Stimulated activated CD8-positive, alpha-beta memory T cell treated with anti-CD3 and anti-CD28 coated beads, Interleukin-15, amount 100 ng/mL, for 48 hours (primary cell): Measurements from ENCODE around the gene RASL10B.
A peak's percentile ranks its signal among the peaks of the same experiment; 100 is the strongest.
"Not testable (repeated sequence)": the region's sequence is repeated elsewhere in the genome, so short reads cannot be mapped to it uniquely, and the experiment has no call there.

Experiments
- DNase-seq, 2 donors: peaks; one replicate each; pipeline ENCODE4 v3.0.0-alpha.2; 2020; ENCODE audit warnings: low read depth in 2 of 2

The RASL10B gene

GRCh38 chr17:35742896-35743477 is 11.5 kb downstream of the RASL10B start:
- no peak for DNase-seq

- DNase-seq, result no peak
Observed at GRCh38 chr17:35743626-35744328, 12.3 kb downstream of the RASL10B start.

- no peak for DNase-seq
Observed at GRCh38 chr17:35744830-35745229, 13.4 kb downstream of the RASL10B start.

- no peak for DNase-seq
Observed at GRCh38 chr17:35745246-35745645, 13.8 kb downstream of the RASL10B start.

DNA sequence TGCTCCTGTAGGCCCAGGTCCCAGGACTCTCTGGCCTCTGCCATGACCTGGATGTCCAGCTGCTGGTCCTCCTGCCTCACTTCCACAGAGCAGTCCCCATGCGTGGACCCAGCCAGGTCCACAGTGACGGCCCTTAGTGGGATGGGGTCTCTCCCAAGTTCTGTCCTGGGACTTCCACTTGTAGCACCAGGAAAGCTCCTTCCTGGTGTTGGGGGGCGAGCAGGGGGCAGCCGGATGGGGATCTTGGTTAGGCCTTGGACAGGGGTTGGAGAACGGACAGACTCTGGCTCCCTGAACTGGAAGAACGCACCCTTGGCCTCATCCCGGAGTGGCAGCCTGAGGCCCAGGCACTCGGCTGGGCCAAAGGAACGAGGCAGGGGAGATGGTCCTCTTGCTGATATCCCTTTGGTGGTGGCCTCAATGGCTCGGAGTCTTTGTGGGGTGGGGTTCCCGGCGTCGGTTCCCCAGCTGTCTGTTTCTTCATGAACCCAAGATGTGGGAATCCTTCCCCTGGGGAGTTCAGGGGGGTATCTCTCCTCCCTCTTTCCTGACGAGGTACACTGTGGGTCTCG is 14.4 kb downstream of the RASL10B start:
- no peak for DNase-seq

DNA sequence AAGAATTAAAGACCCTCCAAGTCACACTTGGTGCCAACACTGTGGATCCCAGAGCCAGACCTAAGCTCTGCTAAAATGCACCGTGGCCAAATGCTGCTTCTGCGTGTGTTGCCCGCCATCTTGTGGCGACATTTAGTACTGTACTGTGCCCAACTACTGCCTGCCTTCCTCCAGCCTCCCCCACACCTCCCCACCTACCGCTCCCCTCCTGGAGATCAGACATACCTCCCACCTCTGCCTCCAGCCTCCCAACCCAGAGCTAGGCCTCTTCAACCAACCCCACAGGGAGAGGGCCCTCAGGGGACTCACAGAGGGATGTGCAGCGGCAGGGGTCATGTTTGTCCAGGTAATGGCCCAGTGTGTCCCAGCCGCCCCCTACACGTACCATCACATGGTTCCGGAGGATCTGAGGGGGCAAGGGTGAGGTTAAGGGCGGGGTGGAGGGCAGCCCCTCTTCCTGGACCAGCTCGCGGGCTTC is 16.1 kb downstream of the RASL10B start:
- peak; percentile 52 to 53 for DNase-seq

- no peak for DNase-seq
Observed at GRCh38 chr17:35748341-35748841, 17.0 kb downstream of the RASL10B start.

DNA sequence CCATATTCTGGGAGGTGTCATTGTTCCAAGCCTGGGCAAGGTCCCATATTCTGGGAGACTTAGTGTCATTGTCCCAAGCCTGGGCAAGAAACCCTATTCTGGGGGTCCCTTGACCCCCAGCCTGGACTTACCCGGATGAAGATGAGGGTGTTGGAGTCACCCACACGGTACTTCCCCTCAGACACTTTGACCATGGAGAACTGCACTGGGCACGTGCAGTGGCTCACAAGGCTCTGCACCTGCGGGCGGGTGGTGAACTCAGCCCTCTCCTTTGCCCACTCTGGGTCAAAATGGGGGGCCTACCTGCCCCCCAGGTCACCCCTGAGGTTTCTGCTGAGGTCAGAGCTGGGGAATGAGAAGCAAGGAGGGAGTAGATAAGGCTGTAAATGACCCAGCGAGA is 17.5 kb downstream of the RASL10B start:
- DNase-seq, result no peak

DNA sequence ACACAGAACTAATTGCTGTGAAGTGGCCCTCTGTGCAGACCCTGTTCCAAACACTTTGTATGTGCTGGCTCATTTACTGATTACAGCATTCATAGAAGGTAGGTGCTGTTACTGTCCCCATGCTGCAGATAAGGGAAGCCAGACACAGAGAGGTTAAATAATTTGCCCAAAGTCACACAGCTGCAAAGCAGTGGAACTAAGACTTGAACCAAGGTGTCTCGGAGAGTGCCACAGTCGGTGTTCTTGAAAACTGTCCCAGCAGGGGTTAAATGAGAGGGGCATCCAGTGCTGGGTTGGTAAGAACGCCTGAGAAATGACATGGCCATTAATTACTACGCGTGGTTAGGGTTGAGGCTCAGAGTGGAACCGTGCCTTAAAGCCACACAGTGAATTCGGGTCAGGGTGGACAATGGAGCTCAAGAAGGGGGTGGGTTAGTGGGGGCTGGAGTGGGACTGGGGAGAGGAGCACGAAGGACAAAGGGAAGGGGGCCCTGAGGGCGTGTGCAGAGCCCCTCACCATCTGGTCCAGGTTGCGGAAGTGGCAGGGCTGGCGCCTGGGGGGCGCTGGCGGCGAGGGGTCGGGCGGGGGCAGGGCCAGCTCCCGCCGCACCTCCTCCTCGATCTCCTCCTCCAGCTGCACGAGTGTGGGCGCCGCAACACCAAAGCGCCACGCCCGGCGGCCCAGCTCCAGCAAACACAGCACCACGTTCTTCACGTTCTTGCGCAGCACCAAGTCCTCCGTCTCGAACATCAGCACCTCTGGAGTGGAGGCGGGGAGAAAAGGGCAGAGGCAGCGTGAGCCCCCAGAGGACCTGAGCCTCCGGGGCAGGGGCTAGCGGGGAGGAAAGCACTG is 18.3 kb downstream of the RASL10B start:
- DNase-seq, result no peak

DNA sequence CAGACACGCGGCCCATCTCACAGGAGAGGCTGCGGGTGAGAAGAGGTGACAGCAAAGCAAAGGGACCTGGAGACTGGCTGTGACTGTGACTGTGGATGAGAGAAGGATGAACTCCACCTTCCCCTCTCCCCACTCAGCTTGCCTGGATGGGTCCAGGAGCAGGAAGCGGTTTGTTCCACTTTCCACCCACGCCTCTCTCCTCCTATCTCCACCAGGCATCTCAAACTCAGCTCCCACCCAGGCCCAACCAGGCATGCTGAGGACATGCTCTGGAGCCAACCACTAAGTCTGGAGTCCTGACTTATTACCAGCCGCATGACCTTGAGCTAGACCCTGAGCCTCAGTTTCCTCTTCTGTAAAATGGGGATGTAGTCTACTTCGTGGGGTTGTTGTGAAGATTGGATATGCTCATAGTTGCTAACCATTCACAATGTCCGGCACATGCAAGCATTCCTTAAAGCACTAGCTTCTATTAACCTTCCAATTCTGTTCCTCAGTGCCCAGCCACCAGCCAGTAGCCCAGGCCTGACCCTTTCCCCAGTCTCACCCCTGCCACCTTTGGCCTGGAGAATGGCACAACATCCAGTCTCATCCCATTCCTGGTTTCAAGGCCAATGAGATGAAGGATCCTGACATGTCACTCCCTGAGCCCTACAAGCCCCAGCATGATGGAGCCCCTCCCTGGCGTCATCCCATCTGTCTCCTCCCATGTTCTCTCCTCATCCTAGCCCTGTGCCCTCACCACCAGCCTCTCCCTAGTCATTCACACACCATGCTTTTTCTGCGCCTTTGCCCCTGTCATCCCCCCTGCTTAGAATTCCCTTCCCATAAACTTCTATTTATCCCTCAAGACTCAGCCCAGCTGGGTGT is 19.3 kb downstream of the RASL10B start:
- no peak for DNase-seq

GRCh38 chr17:35751541-35751940 is 20.1 kb downstream of the RASL10B start:
- not testable (repeated sequence) for DNase-seq

DNA sequence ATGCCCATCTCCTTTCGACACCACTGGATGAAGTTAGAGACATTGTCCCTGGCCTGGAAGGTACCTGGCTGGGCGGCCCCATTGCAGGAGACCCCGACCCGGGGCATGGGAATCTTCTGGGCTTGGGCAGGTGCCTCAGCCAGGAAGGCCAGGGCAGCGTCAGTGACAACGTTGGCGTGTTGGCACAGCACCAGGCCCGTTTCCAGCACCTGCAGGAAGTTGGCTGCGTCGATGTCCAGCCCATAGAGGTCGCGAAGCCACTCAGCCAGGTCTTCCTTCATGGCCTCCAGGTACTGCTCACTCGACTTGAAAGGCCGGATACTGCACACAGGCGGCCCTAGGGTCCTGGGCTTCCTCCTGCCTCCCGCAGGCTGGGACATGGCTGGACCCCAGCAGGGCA is 21.0 kb downstream of the RASL10B start:
- no peak for DNase-seq

- no peak for DNase-seq
Observed at GRCh38 chr17:35752945-35753764, 21.7 kb downstream of the RASL10B start, which contains the start of gene GAS2L2. GAS2L2 (minus strand) TSS chr17:35753239; CDS start chr17:35752850, 389 bp downstream.

- DNase-seq, result no peak
Observed at GRCh38 chr17:35757243-35757642, 25.8 kb downstream of the RASL10B start.

DNA sequence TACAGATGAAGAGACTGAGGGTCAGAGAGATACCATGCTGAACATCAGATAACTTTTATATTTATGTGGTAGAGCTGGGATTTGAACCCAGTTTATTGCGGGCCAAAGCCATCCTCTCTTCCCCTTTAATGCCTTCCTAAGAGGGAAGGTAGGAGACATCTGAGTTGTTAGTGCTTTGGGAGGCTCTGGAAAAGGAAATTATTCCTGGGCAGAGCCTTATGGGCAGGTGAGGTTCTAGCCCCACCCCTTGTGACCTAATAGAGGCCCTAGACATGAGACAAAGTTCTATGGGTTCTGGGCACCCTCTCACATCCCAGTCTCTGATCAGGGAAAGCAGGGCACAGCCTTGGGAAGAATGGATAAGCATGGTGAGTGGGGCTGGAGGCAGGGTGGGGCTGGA is 29.1 kb downstream of the RASL10B start, which contains the start of gene C17orf50:
TSS of gene C17orf50 (plus strand) at position 301 of the 400 bp plus-strand sequence. CDS start at position 356, 55 bp downstream.
- DNase-seq, result no peak

GRCh38 chr17:35761601-35762000 is 30.2 kb downstream of the RASL10B start:
- DNase-seq, result no peak

- DNase-seq, result no peak
Observed at GRCh38 chr17:35763767-35764122, 32.3 kb downstream of the RASL10B start.

DNA sequence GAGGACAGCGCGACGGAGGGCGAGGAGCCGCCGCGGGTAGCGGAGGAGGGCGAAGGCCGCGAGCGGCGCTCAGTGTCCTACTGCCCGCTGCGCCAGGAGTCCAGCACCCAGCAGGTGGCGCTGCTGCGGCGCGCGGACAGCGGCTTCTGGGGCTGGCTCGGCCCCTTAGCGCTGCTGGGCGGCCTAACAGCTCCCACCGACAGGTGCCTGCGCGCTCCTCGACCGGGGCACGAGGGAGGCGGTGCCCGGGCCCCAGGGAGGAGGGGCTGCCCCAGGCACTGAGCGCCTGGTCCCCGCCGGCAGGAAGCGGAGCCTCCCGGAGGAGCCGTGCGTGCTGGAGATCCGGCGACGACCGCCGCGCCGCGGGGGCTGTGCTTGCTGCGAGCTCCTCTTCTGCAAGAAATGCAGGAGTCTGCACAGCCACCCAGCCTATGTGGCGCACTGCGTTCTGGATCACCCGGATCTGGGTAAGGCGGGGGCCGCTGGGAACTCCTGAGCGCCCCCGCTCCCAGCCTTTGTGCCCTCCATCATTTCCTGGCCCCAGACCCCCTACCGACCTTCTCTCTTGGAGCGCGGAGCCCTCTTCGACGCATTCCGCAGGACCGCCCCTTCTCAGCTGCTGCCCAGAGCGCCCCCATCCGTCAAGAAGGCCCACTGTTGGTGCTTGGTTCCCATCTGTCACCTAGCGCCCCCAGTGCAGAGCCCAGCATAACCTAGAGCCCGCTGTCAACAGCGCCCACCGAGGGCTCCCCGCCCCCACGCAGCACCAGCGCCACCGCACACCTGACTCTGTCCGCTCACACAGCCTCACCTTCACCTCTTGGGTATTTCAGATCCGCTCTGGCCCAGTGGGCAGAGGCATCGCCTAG is 32.9 kb downstream of the RASL10B start:
- DNase-seq, result peak; percentile 88 to 92
